GM18505 (cell line): ENCODE results near the gene HS3ST3A1.

Experiments used
- ATAC-seq: cut with Tn5 transposase; IDR thresholded peaks from one replicate; pipeline ENCODE4 v1.9.1; 2021; ENCODE audit not compliant: unreplicated experiment
- POLR2A ChIP-seq: IDR thresholded peaks from 4 replicates; pipeline ENCODE4 v1.6.1; 2011; ENCODE audit warnings: borderline replicate concordance; ENCODE audit not compliant: insufficient read depth, insufficient read length; ENCODE audit errors: extremely low read depth

Gene HS3ST3A1

DNA sequence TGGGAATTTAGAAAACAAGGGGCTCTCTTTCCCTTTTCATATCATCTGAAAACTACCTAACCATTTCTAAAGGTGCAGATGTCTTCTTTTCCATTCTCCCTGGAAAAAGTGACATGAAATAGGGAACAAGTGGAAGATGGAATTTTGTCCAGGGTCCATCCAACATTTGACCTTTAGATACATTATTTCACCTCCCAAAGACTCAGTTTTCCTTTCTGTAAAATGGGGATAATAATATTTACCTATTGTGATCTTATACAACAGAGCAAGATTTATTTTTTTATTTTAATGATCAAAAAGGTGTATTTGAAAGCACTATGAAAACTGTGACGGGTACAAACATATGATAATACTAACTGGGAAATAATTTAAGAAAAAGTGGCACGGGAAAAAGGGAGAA, 106.3 kb downstream of the HS3ST3A1 start:
- no peak for TF ChIP-seq POLR2A
- ATAC-seq, result no peak

DNA sequence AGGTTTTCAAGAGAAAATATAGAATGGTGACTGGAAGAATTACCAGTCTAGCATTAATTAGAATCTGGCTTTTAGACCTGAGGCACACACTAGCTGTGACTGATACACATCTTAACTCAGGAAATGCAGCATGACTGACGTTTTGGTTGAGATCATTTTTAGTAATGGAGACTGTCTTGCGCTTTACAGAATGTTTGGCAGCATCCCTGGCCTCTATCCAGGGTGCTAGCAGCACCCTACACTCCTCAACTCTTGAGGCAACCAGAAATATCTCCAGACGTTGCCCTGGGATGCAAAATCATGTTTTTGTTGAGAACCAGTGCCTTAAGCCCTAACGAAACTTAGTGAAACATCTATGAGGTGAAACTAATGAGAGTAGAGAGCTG, 109.0 kb downstream of the HS3ST3A1 start:
- TF ChIP-seq POLR2A, result no peak
- ATAC-seq, result no peak

DNA sequence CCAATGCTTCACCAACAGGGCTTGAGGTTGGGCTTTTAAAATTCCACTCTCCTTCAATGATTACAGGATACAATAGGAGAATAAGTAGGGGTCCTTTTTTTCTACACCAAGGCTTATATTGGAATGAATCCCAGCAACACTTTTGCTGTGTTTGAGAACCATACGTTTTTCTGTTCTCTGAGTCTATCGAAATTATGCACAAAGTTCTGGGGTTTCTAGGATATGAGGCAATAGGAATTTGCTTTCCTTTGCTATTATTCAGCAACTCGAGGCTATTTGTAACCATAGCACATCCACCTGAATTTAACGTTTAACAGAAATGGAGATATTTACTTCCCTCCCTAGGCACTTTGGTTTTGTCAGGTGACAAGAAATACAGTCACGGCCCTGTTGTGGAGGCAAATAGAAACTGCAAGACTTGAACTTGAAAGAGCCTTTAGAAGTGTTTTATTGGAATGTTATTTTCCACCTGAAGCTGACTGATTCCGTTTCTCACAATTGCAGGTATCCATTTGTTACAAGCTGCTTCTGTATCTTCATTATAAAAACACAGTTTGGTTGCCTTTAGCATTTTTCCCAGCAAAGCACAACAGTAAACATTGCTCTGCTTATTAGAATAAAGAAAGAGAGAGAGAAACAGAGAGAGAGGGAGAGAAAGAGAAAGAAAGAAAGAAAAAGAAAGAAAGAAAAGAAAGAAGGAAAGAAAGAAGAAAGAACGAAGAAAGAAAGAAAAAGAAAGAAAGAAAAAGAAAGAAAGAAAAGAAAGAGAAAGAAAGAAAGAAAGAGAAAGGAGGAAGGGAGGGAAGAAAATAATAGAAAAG, 109.6 kb downstream of the HS3ST3A1 start:
- no peak for TF ChIP-seq POLR2A
- ATAC-seq, result no peak

GRCh38 chr17:13491491-13491890, 110.2 kb downstream of the HS3ST3A1 start:
- no peak for TF ChIP-seq POLR2A
- no peak for ATAC-seq

- no peak for ATAC-seq
Observed at GRCh38 chr17:13490906-13491482, 110.7 kb downstream of the HS3ST3A1 start.

DNA sequence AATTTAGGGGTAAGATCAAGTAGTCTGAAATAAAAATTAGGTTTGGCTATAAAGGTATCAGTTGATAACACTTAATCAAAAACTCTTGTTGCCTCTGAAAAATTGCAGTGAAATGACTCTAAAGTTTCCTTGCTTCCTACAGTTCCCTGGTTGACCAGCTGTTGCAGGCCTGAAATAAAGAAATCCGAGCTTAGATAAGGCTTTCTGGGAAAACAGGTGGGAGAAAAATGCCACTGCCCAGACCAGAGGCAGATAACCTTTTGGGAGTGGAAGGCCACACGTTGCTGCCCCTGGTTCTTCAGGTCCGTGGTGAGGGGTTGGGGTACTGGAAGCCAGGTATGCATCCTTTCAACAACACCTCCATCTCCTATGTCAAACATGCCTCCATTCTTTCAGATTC, 111.3 kb downstream of the HS3ST3A1 start:
- no peak for ATAC-seq
- no peak for TF ChIP-seq POLR2A

More at GRCh38 chr17:13490906-13491482, 110.7 kb downstream of the HS3ST3A1 start:
- TF ChIP-seq POLR2A, result no peak

DNA sequence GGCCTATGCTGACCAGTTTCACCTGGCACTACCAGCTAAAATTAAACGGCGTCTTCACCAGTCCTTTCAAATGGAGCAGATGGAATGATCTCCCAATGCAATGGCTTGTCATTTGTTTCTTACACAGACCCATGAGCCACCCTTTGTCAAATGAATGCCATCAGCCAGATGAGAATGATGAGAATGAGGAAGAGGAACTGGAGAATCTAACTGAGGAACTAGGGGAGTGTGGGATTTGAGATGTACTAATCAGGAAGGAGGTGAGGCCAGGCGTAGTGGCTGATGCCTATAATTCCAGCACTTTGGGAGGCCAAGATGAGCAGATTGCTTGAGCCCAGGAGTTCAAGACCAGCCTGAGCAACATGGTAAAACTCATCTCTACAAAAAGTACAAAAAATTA, 116.4 kb downstream of the HS3ST3A1 start:
- no peak for TF ChIP-seq POLR2A
- ATAC-seq, result no peak

- no peak for TF ChIP-seq POLR2A
Observed at GRCh38 chr17:13484020-13484419, 117.7 kb downstream of the HS3ST3A1 start.

GRCh38 chr17:13480877-13481276, 120.9 kb downstream of the HS3ST3A1 start:
- no peak for ATAC-seq
- no peak for TF ChIP-seq POLR2A

More at GRCh38 chr17:13484020-13484419, 117.7 kb downstream of the HS3ST3A1 start:
- no peak for ATAC-seq

- TF ChIP-seq POLR2A, result no peak
- no peak for ATAC-seq
Observed at GRCh38 chr17:13478326-13478830, 123.4 kb downstream of the HS3ST3A1 start.

- ATAC-seq, result no peak
- no peak for TF ChIP-seq POLR2A
Observed at GRCh38 chr17:13477180-13477611, 124.5 kb downstream of the HS3ST3A1 start.

GRCh38 chr17:13476720-13477119, 125.0 kb downstream of the HS3ST3A1 start:
- ATAC-seq, result no peak
- TF ChIP-seq POLR2A, result no peak

DNA sequence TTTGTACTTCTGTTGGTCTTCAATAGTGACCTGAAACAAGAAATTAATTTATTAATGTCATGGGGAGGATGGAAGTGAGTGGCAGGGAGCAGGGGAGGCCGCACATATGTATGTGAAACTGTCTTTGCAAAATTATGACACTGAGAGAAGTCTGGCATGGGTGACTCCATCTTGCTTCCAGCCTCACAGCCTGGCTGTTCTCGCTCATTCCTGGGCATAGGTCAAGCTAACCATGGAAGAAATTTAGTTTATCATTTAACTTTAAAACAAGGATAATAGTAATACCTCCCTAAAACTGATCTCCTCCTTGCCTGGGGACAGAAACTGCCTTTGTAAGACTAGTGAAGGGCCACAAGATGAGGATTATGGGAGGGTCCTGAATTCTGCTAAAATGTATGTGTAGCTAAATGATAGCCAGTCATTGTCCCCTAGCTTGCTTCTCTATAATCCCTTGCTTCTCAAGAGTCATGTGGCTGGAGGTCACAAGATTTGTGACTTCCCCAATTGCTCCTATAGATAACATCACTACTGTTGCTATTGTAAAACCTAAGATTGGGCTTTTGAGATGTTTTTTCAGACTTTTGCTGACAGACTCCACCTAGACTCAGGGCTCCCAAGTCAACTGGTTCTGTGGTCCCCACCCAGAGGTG, 126.0 kb downstream of the HS3ST3A1 start:
- ATAC-seq, result no peak
- TF ChIP-seq POLR2A, result no peak
